ENCODE data around the gene ABO.

ABO gene

GRCh38 chr9:133276001-133276884 is 1.2 kb upstream of the ABO start:
- no peak for TF ChIP-seq FOXP2 (optimal IDR thresholded peaks at IDR 0.05; ENCODE audit: borderline replicate concordance, extremely low read depth, extremely low read length, insufficient read depth)
- no peak for TF ChIP-seq REST (IDR thresholded peaks at IDR 0.05; ENCODE audit: insufficient read depth in 1 of 2, low read depth in 2 of 2, low read length in 2 of 2)
- TF ChIP-seq SIN3A (IDR thresholded peaks at IDR 0.05; ENCODE audit: borderline replicate concordance, insufficient read depth, low read length) = no peak

GRCh38 chr9:133274236-133275104 is 531 bp downstream of the ABO start:
- no peak for TF ChIP-seq REST (IDR thresholded peaks at IDR 0.05; ENCODE audit: insufficient read depth in 1 of 2, low read depth in 2 of 2, low read length in 2 of 2)
- no peak for TF ChIP-seq FOXP2 (optimal IDR thresholded peaks at IDR 0.05; ENCODE audit: borderline replicate concordance, extremely low read depth, extremely low read length, insufficient read depth)
- TF ChIP-seq POLR2AphosphoS5 (IDR thresholded peaks at IDR 0.05; ENCODE audit: low read depth, low read length) = no peak
- no peak for TF ChIP-seq TAF1 (IDR thresholded peaks at IDR 0.05; ENCODE audit: borderline replicate concordance, insufficient read depth, low read length)
- TF ChIP-seq SIN3A (IDR thresholded peaks at IDR 0.05; ENCODE audit: borderline replicate concordance, insufficient read depth, low read length) = no peak

- TF ChIP-seq SIN3A (IDR thresholded peaks at IDR 0.05; ENCODE audit: borderline replicate concordance, insufficient read depth, low read length) (no peak), REST (IDR thresholded peaks at IDR 0.05; ENCODE audit: insufficient read depth in 1 of 2, low read depth in 2 of 2, low read length in 2 of 2) (no peak), TAF1 (IDR thresholded peaks at IDR 0.05; ENCODE audit: borderline replicate concordance, insufficient read depth, low read length) (no peak), POLR2AphosphoS5 (IDR thresholded peaks at IDR 0.05; ENCODE audit: low read depth, low read length) (no peak), FOXP2 (optimal IDR thresholded peaks at IDR 0.05; ENCODE audit: borderline replicate concordance, extremely low read depth, extremely low read length, insufficient read depth) (no peak)
Observed at GRCh38 chr9:133273819-133274218, 1.2 kb downstream of the ABO start.

GRCh38 chr9:133273098-133273497 is 1.9 kb downstream of the ABO start:
- TF ChIP-seq SIN3A (IDR thresholded peaks at IDR 0.05; ENCODE audit: borderline replicate concordance, insufficient read depth, low read length) = no peak

GRCh38 chr9:133269537-133270362 is 5.3 kb downstream of the ABO start:
- no peak for TF ChIP-seq REST (IDR thresholded peaks at IDR 0.05; ENCODE audit: insufficient read depth in 1 of 2, low read depth in 2 of 2, low read length in 2 of 2)
- TF ChIP-seq POLR2AphosphoS5 (IDR thresholded peaks at IDR 0.05; ENCODE audit: low read depth, low read length) = no peak
- no peak for TF ChIP-seq FOXP2 (optimal IDR thresholded peaks at IDR 0.05; ENCODE audit: borderline replicate concordance, extremely low read depth, extremely low read length, insufficient read depth)
